ENCODE data around the gene RTN4RL1.

The RTN4RL1 gene

DNA sequence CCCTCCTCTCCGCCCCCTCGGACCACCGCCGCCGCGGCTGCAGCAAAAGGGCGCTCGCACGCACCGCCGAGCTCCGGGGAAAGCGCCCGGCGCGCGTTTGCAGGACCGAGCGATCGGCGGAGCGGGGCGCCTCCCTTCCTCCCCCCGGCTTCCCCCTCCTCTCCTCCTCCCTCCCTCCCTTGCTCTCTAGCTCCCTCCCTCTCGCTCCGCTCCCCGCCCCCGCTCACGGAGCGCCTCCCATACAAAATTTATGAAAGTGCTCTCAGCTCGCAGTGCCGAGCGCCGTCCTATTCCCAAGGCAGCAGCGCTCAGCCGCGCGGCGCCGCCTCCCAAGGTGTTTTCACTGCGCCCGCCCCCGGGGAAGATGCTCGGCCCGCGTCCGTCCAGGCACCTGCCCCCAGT, at the start of gene RTN4RL1:
RTN4RL1 (minus strand) TSS at position 115 of the 402 bp plus-strand sequence. CDS start 469 bp downstream, outside the sequence.
- DNase-seq: peak; percentile 54

DNA sequence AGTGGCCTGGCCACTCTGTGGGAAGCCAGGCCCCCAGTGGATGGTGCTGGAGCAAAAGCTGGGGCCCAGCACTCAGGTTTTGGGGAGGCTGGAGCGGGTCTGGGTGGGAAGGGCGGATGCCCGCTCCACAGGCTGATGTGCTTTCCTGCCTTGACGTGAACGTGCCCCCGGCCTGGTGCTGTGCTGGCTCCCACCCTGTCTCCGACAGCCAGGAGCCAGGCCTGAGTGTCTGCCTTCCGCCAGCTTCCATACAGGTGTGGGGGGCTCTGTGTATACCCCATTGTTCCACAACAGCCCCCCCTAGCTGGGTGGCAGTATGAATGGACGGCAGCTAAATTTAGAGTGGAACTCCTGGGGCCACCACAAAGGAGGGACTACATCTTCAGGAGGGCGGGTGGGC, 49.8 kb upstream of the RTN4RL1 start:
- DNase-seq: no peak

DNA sequence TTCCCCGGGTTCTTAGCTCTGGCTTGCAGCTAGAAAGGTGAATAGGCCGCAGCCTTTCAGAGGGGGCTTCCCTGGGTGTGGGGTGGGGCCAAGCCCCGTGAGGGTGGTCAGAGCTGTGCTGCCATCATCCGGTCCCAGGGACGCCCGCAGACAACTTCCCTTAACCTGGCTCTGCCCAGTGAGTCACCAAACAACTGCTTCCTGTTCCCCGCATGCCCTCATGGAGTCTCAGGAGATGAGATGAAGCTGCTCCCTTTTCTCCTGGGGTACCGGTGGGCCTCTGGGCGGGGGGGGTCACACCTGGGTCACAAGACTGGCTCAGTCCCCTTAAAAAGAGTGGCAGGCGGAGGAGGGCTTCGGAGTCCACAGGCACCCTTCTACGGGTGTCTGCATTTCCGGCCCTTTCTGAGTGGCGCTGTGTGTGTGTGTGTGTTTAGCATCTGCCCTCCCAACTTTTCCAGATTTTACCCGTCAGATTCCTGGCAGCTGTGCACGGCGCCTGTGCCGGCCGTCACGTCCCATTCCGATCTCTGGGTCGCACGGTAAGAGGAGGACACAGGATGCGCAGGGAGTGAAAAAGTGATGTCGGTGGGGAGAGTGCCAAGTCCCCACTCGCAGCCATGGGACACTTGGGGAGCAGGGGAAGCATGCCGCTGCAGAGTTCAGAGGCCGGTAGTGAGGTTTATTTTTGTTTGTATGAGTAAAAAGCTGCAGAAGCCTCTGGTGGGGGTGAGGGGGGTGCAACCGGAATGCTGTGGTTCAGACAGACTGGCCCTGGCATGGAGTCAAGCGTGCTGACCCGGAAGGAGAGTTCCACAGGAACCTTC, 46.5 kb upstream of the RTN4RL1 start:
- no peak for DNase-seq

DNA sequence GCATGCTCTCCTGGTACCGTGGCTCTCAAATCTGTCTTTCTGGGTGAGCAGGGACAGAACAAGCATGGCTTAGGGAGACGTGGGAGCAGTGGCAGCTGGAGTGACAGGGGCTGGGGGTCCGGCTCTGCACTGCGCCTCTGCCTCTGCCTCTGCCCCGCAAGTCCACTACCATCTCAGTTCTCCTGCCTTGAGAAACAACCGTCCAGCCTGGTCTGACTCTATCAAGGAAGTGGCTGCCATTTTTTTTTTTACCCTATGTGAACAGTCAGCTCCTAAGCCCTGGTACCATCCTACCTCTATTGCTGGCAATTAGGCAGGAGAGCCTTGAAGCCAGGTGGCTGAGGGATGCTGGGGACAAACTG, 45.9 kb upstream of the RTN4RL1 start:
- no peak for DNase-seq

- DNase-seq: no peak
Observed at GRCh38 chr17:2070241-2071023, 45.3 kb upstream of the RTN4RL1 start.

GRCh38 chr17:2068519-2069051, 43.5 kb upstream of the RTN4RL1 start:
- no peak for DNase-seq

GRCh38 chr17:2068031-2068518, 42.9 kb upstream of the RTN4RL1 start:
- DNase-seq: no peak

GRCh38 chr17:2067608-2068024, 42.5 kb upstream of the RTN4RL1 start:
- DNase-seq: no peak

DNA sequence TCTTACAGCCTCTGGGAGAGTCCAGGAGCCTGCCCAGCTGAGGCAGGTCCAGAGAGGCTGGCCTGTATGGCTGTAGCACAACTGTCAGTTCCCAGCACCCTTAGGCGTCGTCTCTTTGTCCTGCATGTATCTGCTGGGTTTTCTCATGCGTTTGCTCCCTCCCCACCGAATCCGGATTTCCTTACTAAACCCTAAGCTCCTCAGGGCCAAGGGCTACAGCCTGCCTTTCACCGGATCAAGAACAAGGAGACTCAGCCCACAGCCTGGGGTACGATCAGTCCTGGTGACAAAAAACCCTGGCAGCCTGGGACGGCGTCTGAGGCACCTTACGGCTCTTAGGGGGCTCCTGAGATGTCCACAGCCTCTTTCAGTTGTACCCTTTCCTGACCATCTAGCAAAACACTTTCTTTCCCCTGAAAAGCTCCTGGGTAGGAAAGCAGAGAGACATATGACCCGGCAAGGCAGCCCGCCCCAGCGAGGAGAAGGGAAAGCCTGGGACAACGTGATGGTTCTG, 42.0 kb upstream of the RTN4RL1 start:
- no peak for DNase-seq

DNA sequence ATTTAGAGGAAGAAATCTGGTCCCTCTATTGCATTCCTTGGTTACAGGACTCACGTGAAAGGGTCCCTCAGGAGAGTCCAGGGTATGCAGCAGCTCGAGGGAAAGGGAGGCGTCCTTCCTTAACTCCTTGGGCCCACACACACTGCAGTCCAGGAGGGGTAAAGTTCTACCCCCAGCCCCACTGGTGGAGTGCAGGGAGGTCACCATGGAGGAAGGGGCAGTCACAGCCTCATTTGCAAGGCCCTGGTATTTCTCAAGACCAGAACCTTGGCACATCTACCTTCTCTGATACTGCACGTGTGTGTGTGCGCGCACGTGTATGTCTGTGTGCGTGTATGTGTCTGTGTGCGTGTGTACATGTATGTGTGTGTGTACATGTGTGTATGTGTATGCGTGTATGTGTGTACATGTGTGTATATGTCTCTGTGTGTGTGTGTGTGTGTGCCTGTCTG, 40.8 kb upstream of the RTN4RL1 start:
- DNase-seq: no peak

- DNase-seq: no peak
Observed at GRCh38 chr17:2064980-2065785, 40.0 kb upstream of the RTN4RL1 start.

DNA sequence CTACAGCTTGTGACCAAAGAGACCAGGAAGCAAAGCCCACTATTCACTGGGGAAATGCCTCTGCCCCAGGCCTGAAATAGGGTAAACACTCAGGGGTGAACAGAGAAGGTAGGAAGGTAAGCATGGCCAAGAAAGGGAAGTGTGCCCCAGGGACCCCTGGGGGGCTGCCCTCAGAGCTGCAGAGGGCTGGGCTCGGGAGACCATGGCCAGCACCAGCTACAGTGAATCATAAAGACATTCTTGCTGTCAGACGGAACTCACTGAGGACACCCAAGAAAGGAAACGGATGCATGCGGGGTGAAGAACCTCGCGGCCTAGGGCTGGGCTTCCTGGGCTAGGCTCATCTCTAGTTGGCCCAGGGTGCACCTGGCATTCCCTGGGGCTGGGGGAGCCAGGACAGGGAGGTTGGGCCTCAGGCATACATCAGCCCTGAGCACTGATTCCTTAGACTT, 39.4 kb upstream of the RTN4RL1 start:
- no peak for DNase-seq

DNA sequence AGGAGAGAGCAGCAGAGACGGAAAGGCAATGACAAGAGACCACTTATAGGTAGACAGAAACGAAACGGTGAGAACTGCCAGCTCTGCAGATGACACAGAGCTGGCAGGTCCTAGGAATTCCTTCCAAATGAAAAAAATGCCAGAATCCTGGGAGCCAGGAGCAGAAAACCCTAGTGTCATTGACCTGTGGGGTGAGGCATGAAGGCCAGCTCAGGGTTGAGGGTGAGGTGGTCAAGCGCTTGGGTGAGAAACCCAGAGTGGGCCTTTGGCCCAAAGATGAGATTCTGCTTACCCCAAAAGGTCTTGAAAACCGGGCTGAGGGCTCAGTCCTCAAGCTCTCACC, 39.0 kb upstream of the RTN4RL1 start:
- DNase-seq: no peak

DNA sequence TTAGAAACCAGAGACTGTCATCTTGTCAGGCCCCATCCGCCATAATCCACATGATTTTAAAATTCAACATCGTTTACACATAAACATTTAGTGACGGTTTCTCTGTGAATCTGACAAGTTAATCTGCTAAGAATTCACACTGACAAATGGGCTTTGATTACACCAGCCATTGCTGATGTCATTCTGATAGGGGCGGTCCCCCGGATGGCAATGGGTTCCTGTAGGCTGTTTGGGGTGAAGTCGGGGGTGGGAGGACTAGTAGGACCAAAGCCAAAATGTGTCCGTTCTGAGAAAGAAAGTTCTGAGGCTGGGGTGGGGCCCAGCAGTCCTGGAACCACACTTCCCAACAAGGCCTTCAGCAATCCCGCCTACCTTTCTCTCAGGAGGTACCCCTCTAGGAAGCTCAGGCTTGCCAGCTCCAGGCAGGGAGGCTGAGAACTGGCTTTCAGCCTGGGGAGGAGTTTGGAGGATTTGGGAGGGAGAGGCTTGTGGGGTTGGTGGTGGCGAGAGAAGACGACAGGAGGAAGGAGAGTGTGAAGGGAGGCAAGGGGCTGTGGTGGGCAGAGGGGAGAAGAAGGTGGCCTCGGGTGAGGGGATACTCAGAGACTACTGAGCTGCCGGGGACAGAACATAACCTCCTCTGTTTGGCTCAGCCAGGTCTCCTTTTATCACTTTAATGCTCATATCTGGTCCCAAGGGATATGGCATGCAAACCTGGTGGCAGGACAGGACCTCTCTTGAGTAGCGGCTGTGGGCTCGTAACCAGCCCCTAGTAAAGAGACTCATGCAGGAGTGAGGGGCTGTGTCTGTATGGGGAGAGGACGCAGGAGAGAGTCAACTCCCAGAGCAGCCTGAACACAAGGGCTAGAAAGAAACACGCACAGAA, 38.4 kb upstream of the RTN4RL1 start:
- no peak for DNase-seq

DNA sequence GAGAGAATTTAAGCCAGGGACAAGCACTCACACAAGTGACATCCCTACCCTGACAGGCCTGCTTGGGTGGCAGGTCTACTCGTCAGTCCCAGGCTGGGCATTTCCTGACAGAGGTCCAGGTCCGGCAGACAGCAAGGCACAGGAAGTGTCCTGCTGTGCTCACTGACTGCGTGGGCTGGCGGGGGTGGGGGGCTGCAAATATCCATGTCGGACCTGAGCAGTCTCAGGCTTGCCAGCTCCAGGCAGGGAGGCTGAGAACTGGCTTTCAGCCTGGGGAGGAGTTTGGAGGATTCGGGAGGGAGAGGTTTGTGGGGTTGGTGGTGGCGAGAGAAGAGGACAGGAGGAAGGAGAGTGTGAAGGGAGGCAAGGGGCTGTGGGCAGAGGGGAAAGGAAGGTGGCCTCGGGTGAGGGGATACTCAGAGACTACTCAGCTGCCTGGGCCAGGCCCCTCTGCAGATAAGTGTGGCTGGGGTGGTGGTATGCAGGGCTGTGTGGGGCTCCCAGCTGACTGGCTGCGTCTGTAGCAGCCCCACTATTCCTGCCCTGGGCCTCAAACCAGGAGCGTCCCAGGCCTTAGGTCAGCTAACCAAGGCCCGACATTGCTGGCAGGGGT, 37.5 kb upstream of the RTN4RL1 start:
- no peak for DNase-seq

DNA sequence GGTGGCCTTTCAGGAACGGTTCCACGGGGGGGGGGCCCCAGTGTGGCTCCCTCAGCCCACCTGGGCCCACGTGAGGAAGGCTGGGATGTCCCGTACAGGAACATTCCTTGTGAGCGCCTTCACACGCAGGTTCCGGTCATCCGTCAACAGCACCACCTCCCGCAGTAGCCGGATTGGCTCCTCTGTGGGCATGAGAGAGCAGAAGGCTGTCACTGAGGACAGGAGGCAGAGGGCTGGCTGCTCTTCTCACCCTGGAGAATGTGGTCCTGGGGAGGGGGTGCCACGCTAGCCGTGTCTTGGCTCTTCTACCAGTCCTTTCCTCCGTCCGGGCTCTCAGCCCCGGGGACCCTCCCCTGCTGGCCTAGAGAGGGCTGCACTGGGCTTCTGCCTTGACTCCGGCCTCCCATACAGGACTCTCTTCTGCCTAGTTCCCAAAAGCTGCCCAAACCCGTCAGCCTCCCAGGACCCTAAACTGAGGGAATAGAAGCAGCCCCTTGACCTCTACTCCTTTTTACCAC, 36.4 kb upstream of the RTN4RL1 start:
- no peak for DNase-seq

- DNase-seq: no peak
Observed at GRCh38 chr17:2060681-2061440, 35.7 kb upstream of the RTN4RL1 start.

- no peak for DNase-seq
Observed at GRCh38 chr17:2060385-2060658, 35.2 kb upstream of the RTN4RL1 start.

GRCh38 chr17:2059547-2060384, 34.6 kb upstream of the RTN4RL1 start:
- DNase-seq: no peak
